GM21737 (cell line): ENCODE results near the gene TMPRSS11A.

ENCODE experiments used
- ATAC-seq: cut with Tn5 transposase; IDR thresholded peaks from one replicate; pipeline ENCODE4 v1.9.1; 2021; ENCODE audit warnings: mild to moderate bottlenecking, moderate library complexity; ENCODE audit not compliant: unreplicated experiment

TMPRSS11A gene, protein sequence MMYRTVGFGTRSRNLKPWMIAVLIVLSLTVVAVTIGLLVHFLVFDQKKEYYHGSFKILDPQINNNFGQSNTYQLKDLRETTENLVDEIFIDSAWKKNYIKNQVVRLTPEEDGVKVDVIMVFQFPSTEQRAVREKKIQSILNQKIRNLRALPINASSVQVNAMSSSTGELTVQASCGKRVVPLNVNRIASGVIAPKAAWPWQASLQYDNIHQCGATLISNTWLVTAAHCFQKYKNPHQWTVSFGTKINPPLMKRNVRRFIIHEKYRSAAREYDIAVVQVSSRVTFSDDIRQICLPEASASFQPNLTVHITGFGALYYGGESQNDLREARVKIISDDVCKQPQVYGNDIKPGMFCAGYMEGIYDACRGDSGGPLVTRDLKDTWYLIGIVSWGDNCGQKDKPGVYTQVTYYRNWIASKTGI

DNA sequence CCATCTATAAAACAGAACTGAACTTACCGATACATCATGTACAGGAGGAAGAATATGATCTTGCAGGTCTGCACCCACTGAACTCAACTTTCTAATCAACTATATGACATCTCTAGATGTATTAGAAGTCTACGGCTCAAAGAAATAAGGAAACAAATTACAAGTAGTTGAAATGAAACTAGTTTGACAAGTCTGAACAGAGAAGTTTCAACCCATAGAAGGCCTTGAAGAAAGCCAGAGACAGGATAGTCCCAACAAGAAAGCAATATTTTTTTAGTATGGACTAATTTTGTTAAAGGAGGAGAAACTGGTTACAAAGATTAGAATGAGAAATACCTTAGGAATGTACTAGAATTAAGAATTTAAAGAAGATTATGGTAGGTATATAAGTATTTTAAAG, at the start of gene TMPRSS11A:
Gene TMPRSS11A (minus strand): TSS at position 138 of the 400 bp plus-strand sequence. CDS start 100 bp downstream, at position 38.
- ATAC-seq: no peak

DNA sequence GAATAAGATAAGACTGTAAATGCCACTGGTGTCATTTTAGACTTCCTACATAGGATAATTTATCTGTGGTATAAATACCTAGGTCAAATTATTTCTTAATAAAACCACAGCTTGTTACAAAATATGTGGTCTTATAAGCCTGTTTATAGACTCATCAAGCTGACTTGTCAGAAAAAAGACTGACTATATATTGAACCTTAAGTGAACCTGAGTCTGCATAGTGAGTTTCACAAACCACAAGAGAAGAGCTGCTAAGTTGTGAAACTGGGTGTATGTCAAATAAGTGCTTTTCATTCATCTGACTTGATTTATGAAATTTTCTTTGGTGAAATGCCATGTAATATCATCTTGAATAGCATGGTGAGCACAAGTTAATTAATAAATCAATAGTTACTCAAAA, 48.4 kb upstream of the TMPRSS11A start:
- no peak for ATAC-seq

DNA sequence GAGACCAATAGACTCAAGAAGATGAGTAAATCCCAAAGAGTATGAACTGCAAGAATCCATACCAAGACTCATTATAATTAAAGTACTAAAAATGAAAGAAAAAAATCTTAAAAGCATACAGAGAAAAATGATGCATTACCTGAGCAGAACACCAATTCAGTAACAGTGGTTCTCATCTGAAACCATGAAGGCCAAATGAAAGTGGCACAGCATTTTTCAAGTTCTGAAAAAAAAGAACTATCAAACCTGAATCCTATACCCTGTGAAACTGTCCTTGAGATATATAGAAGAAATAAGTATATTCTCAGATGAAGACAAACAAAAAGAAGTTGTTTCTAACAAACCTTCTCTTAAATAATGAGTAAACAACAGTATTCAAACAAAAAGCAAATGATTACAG, 39.6 kb upstream of the TMPRSS11A start:
- ATAC-seq: no peak

DNA sequence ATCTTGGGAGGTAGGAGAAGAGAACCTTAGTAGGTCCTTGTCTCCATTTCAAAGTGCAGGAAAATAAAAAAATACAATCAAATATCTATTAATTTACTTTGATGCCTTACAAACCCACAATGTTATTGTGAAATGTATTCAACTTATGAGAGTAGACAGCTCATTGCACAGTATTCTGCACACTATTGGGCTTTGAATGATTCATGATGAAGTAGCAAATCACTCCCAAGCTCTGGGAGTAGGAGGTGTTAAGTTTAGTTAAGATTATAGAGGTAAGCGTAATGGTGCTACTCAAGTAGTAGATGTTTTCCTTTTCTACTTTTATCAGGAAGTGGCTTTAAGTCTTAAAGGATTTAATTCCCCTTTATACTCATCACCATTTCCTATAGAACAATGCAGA, 32.8 kb upstream of the TMPRSS11A start:
- ATAC-seq: no peak

DNA sequence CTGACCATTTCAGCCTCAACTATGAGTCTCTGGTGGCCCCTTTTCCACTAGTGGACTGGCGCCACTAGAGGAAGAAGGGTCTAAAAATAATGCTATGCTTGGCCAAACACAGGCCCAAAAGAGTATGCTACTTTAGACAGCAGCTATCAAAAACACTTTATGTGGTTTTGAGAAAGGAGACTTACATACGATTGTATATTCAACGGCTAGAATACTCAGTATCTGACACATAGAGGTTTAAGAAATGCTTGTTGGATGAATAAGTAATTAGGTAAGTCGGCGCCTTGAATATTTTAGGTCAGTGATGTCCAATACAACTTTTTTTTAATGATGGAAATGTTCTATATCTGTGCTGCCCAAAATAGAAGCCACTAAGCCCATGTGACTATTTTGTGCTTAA, 25.7 kb upstream of the TMPRSS11A start:
- no peak for ATAC-seq

DNA sequence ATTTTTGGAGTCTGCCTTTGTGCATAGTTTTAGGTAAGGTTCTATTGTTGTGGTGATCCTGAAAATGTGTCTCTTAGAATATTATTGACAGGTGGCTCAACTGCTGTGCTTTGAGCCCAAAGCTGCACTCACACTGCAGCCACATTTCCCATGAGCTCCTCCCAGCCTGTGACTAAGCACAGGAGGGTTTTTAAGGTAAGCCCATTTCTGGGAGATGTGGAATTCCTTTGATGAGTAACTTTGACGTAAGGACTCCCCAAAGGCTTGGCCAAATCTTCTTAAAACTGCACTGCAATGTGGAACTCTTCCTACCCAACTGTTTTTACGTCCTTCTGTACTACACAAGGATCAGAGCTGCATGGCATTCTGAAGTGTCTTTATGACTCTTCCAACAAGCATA, 20.0 kb upstream of the TMPRSS11A start:
- no peak for ATAC-seq

DNA sequence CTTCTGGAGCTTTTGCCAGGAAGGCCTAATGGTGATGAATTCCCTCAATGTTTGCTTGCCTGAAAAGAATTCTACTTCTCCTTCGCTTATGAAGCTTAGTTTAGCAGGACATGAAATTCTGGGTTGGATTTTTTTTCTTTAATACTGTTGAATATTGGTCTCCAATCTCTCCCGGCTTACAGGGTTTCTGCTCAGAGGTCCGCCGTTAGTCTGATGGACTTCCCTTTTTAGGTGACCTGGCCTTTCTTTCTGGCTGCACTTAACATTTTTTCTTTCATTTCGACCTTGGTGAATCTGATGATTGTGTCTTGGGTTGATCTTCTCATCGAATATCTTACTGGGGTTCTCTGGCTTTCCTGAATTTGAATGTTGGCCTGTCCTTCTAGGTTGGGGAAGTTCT, 17.2 kb upstream of the TMPRSS11A start:
- no peak for ATAC-seq

DNA sequence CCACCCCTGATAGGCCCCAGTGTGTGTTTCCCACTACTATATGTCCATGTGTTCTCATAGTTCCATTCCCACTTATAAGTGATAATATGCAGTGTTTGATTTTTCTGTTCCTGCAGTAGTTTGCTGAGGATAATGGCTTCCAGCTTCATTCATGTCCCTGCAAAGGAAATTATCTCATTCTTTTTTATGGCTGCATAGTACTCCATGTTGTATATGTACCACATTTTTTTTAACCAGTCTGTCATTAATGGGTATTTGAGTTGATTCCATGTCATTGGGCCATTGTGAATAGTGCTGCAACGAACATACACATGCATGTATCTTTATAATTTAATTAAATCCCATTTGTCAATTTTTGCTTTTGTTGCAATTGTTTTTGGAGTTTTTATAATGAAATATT, 10.3 kb upstream of the TMPRSS11A start:
- ATAC-seq: no peak

DNA sequence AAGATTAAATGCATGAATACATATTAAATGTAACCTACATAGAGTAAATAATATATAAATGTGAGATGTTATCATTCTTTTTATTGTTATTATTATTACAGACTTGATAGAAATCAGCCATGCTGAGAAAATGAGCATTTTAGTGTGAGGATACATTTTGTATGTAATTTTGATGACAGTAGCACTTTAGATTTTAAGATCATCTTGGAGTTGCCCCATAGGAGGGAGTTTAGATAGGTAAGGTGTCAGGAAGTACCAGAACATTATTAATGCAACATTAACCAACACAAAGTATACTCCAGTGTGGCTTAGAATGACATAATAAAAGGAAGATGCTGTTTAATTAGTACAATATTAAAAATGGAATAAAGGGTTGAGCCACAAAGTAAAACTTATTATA, 8.4 kb downstream of the TMPRSS11A start:
- ATAC-seq: no peak

DNA sequence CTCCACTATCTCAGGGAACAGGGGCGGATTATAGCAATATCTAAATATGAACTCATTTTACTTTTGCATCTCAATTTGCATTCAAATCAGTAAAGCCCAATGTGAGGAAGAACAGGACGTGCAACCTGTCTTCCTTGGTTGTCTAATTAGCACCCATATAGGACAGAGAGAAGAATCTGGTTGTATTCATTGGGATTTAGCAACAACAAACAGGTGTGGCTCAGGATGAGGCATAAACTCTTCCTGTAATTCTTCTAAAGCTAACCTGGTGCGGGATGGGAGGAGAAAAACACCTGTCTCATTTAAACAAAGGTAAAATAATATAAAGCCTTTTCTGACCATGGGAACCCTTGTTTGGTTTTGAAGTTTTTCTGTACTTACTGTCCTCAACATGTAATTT, 22.2 kb downstream of the TMPRSS11A start:
- ATAC-seq: no peak

DNA sequence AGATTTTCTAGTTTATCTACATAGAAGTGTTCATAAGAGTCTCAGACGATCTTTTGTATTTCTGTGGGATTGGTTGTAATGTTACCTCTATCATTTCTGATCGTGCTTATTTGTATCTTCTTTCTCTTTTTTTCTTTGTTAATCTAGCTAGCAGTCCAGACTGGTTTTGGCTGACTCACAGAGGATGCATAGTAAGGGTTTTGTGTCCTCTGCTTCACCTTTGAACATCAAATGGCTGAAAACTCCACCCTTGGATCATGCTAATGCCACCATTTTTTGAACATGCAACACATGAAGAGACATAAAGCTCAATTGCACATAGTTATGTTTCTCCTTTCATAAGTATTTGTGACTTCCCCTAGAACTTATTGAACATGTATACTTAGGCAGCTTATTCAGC, 22.8 kb downstream of the TMPRSS11A start:
- no peak for ATAC-seq

DNA sequence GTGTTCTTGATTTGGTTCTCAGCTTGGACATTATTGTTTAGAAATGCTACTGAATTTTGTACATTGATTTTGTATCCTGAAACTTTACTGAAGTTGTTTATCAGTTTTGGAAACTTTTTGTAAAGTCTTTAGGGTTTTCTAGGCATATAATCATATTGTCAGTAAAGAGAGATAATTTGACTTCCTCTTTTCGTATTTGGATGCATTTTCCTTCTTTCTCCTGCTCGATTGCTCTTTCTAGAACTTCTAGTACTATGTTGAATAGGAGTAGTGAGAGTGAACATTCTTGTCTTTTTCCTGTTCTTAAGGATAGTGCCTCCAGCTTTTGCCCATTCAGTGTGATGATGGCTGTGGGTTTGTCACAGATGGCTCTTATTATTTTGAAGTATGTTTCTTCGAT, 24.1 kb downstream of the TMPRSS11A start:
- ATAC-seq: no peak

DNA sequence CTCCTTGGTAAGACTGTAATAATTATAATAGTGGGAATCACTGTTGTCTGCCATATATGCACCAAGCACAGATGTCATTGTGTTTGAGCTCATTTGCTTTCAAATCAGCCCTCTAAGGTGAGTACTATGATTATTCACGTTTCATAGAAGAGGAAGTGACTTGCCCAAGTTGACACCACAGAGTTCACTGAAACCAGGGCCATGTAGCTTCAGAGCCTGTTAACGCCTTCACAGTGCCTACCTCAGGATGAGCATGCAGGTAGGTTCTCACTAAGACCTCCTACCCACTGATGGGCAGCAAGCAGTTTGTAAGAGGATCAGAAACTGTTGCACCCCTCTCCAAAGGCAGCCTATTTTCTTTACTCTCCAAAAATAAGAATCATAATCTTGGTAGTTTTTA, 27.4 kb downstream of the TMPRSS11A start:
- ATAC-seq: no peak

DNA sequence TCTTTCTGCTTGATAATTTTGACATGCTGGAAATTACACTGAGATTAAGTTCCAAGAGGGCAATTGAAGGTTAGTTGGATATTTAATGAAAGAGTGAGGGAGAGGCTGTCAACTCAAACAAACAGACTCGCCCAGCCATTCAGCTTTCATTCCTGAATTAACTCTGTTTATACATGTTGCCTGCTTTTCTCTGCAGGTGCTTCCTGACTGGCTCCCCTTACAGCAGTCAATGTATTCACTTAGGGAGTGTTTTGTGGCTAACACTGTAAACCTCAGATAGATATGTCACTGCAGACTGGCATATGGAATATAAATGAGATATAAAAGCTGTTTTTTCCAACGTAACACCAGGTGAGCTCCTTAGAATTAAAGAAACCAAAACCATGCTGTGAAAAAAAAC, 28.7 kb downstream of the TMPRSS11A start:
- no peak for ATAC-seq

DNA sequence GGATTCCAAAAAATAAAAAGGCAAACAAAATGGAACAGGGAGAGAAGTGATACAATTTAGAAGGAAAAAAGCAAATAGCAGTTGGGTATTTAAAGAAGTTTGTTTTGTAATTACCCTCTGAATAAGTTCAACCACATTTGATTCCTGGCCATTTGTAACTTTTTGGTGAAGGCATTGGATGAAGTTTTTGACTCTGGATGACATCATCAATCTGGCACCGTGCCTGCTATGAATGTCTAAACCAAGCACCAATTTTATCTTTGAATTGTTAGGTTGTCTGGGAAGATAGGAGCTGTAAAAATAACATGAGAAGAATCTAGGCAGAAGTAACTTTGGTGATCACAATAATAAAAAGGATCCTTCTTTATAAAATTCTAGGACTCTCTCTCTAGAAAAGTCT, 29.5 kb downstream of the TMPRSS11A start:
- no peak for ATAC-seq

DNA sequence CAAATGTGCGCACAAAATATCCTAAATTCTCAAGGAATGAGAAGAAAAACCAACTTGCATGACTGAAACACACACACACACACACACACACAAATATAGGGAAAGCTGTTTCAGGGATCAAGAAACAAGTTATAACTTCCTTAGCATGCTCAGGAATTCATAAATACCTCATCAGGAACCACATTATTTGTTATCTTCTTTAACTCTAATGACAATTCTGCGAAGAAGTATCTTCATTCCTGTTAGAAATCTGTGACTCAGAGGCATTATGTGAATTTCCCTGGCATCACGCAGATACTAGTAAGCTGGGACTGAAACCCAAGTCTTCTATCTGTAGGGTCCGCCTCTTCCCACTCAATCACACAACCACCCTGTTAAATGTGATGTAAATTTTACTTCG, 30.3 kb downstream of the TMPRSS11A start:
- no peak for ATAC-seq

DNA sequence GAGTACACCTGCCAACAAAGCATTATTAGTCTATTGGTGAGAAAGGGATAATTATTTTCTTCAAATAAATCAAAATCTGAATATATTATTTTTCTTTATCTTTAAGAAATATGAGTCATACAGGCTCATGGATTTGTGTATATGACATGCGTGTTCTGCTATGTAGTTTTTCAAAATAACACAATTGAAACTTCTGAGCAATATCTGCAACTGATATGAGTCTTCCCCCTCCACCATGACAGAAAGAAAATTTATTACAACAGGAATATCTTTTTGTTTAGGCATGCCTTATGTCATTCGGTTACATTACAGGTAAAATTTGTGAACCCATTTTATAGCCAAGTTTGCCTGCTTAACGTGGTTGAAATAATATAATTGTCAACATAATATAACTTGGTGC, 32.0 kb downstream of the TMPRSS11A start:
- ATAC-seq: no peak

DNA sequence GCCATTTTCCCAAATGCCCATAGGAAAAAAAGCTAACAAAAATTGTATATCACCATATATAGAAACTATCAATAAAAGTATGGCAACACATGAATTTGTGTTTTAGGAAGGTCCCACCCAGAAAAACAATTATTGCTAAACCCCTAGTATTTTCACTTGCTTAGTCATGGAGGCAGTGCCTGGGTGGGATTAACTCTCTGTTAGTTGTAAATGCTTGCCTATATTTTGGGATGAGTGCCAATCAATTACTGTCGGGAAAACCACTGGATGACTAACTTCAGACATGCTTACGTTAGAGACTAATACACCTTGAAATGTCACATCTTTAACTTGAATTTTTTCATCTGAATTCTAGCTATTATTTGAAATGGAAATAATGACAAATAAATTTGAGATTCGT, 33.9 kb downstream of the TMPRSS11A start:
- ATAC-seq: no peak

DNA sequence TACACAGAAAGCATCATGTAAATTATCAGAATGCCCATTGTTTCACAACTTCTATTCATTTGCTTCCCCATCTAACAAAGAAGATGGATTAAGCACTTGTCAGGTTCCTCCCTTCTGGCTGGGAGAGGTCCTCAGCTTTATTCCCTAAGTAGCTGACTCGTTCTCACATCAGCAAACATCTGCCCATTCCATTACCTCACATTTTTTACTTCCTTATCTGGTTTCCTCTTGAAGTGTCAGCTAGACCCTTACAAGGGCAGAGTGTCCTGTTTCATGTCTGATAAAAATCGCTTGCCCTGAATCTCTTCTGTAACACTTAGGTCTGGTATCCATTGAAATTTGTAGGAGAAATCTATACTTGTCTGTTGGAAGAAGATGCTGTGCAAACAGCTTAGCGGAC, 34.7 kb downstream of the TMPRSS11A start:
- no peak for ATAC-seq

DNA sequence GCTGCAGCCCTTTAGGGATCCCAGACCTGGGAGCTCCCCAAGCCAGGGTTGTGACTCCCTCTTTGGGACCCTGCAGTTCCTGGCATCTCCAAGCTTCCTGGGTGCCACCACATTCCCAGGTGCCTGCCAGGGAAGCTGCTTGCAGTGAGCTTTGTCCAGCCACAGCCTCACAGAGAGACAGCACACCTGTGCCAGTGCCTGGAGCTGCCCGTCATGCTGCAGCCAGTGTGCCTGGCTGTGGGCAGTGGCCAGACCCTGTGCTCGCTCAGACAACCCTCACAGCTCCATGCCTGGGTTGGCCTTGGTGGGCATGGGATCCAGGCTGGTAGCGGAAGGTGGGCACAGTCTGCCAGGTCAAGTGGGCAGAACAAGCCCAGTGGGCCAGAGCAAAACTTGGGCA, 36.0 kb downstream of the TMPRSS11A start:
- no peak for ATAC-seq

DNA sequence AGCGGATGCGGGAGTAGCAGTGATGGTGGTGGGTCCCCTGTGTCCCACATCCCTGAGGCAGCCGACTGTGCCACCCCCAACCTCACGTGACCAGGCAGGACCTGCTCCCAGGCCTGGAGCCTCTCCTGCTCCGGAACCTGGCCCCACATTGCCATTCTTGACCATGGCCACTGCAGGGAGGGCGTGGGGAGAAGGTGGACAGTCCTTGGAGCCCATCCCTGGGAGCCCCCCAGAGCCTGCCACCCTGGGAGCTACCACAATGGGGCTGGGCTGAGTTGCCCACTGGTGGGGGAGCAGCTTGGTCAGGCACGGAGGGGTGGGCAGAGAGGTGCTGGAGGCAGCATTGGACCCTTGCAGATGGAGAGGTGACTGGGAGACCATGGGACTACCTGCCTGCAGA, 36.8 kb downstream of the TMPRSS11A start:
- no peak for ATAC-seq

DNA sequence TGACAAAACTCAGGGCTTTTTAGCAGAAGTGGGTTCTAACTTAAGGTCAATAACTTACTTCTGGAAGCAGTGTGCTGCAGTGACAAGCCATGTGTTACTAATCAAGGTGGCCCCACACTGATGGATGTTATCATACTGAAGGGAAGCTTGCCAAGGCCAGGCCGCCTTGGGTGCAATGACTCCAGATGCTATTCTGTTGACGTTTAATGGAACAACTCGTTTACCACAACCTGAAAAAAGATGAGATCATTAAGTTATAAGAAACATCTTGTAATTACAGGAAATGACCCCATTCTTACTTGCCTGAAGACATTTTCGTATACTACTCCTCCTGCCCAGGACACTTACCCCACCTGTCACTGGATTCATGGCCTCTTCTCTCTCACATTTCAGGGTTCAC, 40.6 kb downstream of the TMPRSS11A start:
- no peak for ATAC-seq

DNA sequence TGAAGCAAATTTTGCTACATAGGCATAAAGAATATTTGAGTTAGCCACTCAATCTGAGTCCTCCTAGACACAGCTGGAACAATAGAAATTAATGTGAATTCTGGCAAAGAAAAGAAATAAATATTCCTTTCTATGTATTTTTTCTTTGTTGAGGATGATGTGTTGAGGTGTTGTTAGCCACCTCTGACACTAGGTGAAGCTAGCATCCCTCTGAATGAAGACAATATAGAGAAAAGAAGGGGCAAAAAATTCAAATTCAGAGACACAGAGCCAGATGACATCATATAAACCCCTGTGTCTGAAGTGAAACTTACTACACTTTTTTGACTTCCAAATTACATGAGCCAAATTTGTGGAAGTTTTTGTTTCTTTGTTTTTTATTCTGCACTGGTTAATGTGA, 44.9 kb downstream of the TMPRSS11A start:
- no peak for ATAC-seq
